Psoas muscle (tissue), 8 donors: ENCODE results near the gene QSOX2. TPM values are rescaled to one million over a fixed set of nuclear protein-coding genes. Genes with fewer than 3 reads are reported as not detected.

Source experiments
- ATAC-seq, 4 donors: fragments of 200-7000 bp; cut with Tn5 transposase; one replicate each; pipeline ENCODE4 v1.9.1; 2020; ENCODE audit warnings: moderate library complexity in 3 of 4, mild to moderate bottlenecking in 2 of 4
- DNase-seq, 2 donors: peaks; one replicate each; pipeline ENCODE4 v3.0.0-alpha.2; 2020
- H3K27ac ChIP-seq: fragments of 200-600 bp; one replicate; pipeline ENCODE4 v1.8.0; 2022
- H3K27me3 ChIP-seq, 3 donors: fragments of 200-600 bp in 1 of 3; one replicate each; pipeline versions ENCODE4 v1.6.1 to v1.8.0; 2013 to 2022; ENCODE audit warnings: low read length in 2 of 3, mild to moderate bottlenecking in 2 of 3, moderate library complexity in 1 of 3; ENCODE audit not compliant: insufficient read depth in 3 of 3
- H3K36me3 ChIP-seq, 2 donors: fragments of 200-600 bp in 1 of 2; one replicate each; pipeline versions ENCODE4 v1.6.1 to v1.8.0; 2013 to 2022; ENCODE audit warnings: low read depth in 1 of 2, mild to moderate bottlenecking in 1 of 2, moderate library complexity in 1 of 2; ENCODE audit not compliant: insufficient read depth in 1 of 2
- H3K4me1 ChIP-seq: fragments of 200-600 bp; one replicate; pipeline ENCODE4 v1.8.0; 2022
- H3K4me3 ChIP-seq: fragments of 200-600 bp; one replicate; pipeline ENCODE4 v1.8.0; 2022; ENCODE audit warnings: mild to moderate bottlenecking
- H3K9me3 ChIP-seq: fragments of 200-600 bp; one replicate; pipeline ENCODE4 v1.8.0; 2022
- CTCF ChIP-seq: fragments of 200-600 bp; IDR thresholded peaks from one replicate; pipeline ENCODE4 v1.8.0; 2022; ENCODE audit warnings: antibody characterized with exemption
- WGBS, 3 donors: extraction: QIAGEN DNeasy Blood & Tissue Kit; methylation state at CpG; one replicate each; pipeline versions ENCODE4 v1.1.6 to v1.1.7; 2013; 5-methylcytosine and 5-hydroxymethylcytosine counted together
- intact Hi-C, 2 donors: fragments of 100-400 bp; cut with DNase I; formaldehyde crosslinking; loops; one replicate each; pipeline versions ENCODE4 v1.11.0 to v1.14.2; 2022
- polyA plus RNA-seq, 3 donors: library from polyadenylated mRNA; stranded (reverse); fragments of 200-250 nt; gene quantifications; one replicate each; pipeline ENCODE4 v1.2.3, GENCODE V29; 2013
- total RNA-seq, 4 donors: library from RNA; stranded (reverse); fragmentation: NEBNext Ultra II Directional in 2 of 4; extraction: Animal tissue kit (Norgen Biotek cat#: 25700) in 2 of 4; gene quantifications; one replicate each; pipeline versions ENCODE4 v1.2.1 to v1.2.4, GENCODE V29; 2021 to 2023
- donor health status: healthy with polysubstance abuse.
- donor health status: DM: no; HTN: no; CAD: no; lungs with moderate emphysema.
- donor health status: Bipolar disorder and iron deficiency.
- donor health status: healthy.
- donor health status: DM: yes; HTN: yes; CAD: no.
- donor health status: DM: no; HTN: no; CAD: no.
- donor health status: DM: no; HTN: no; CAD: no.
- donor health status: DM: yes; HTN: yes; CAD: no.

QSOX2 gene
- total and polyA plus RNA-seq, 7 donors, result 3.6 to 7.5 (median 5.6) TPM

GRCh38 chr9:136279471-136279870 lies 33.9 kb upstream of the QSOX2 start:
- Histone ChIP-seq H3K4me3 (no peak overlapping the region), H3K36me3 (no peaks in the 10 kb centered on the region), H3K4me1 (no peaks in the 10 kb centered on the region), H3K27ac (no peak overlapping the region), H3K27me3 (peaks cover 0 to 53% (median 2%) of the 10 kb centered on the region in 3 donors), H3K9me3 (no peaks in the 10 kb centered on the region)
- no peak for ATAC-seq
- TF ChIP-seq CTCF, result no peak
- intact Hi-C loops, result no loop called here
- WGBS, 3 donors, result 82 to 83% (median 83%) methylated on average over 6 of the region's 6 CpGs
- no peak for DNase-seq

- no peak for ATAC-seq
- DNase-seq, result no peak
- intact Hi-C loops, result no loop called here
- Histone ChIP-seq H3K4me3 (no peak overlapping the region), H3K27ac (no peak overlapping the region), H3K27me3 (peaks cover 0 to 59% (median 2%) of the 10 kb centered on the region in 3 donors), H3K4me1 (no peaks in the 10 kb centered on the region), H3K36me3 (no peaks in the 10 kb centered on the region), H3K9me3 (no peaks in the 10 kb centered on the region)
- no peak for TF ChIP-seq CTCF
- WGBS, 3 donors, result 82 to 97% (median 89%) methylated on average over 1 of the region's 1 CpG
Observed at GRCh38 chr9:136278894-136279293, 33.3 kb upstream of the QSOX2 start.

- peaks cover 0 to 57% (median 2%) of the 10 kb centered on the region in 3 donors for H3K27me3 ChIP-seq
- 78 to 85% (median 84%) methylated on average over 9 of the region's 9 CpGs for WGBS, 3 donors
- H3K9me3 ChIP-seq, result no peaks in the 10 kb centered on the region
- intact Hi-C loops, result no loop called here
- H3K36me3 ChIP-seq, result no peaks in the 10 kb centered on the region
- DNase-seq, result no peak
- H3K4me3 ChIP-seq, result no peak overlapping the region
- no peak for ATAC-seq
- H3K4me1 ChIP-seq, result no peaks in the 10 kb centered on the region
- no peak overlapping the region for H3K27ac ChIP-seq
- TF ChIP-seq CTCF, result no peak
Observed at GRCh38 chr9:136278221-136278620, 32.6 kb upstream of the QSOX2 start.

- H3K27ac ChIP-seq, result no peak overlapping the region
- no peak for TF ChIP-seq CTCF
- DNase-seq (no peak), ATAC-seq (no peak)
- no peaks in the 10 kb centered on the region for H3K36me3 ChIP-seq
- H3K27me3 ChIP-seq, result peaks cover 0 to 56% (median 2%) of the 10 kb centered on the region in 3 donors
- 77 to 81% (median 80%) methylated on average over 14 of the region's 14 CpGs for WGBS, 3 donors
- no peak overlapping the region for H3K4me3 ChIP-seq
- intact Hi-C loops, result no loop called here
- no peaks in the 10 kb centered on the region for H3K9me3 ChIP-seq
- no peaks in the 10 kb centered on the region for H3K4me1 ChIP-seq
Observed at GRCh38 chr9:136277746-136278145, 32.1 kb upstream of the QSOX2 start.

GRCh38 chr9:136276716-136277115 lies 31.1 kb upstream of the QSOX2 start:
- DNase-seq (no peak), ATAC-seq (no peak)
- WGBS, 3 donors, result 73 to 75% (median 74%) methylated on average over 11 of the region's 11 CpGs
- H3K4me1 ChIP-seq, result no peaks in the 10 kb centered on the region
- H3K27ac ChIP-seq, result no peak overlapping the region
- no peak overlapping the region for H3K4me3 ChIP-seq
- intact Hi-C loops, result no loop called here
- H3K9me3 ChIP-seq, result no peaks in the 10 kb centered on the region
- no peaks in the 10 kb centered on the region for H3K36me3 ChIP-seq
- peaks cover 0 to 57% (median 2%) of the 10 kb centered on the region in 3 donors for H3K27me3 ChIP-seq
- TF ChIP-seq CTCF, result no peak
